ENCODE results near the gene MFSD11.

GRCh38 chr17:76688165-76688622, 49.7 kb upstream of the MFSD11 start:
- TF ChIP-seq CTCF (conservative IDR thresholded peaks at IDR 0.05) = no peak
- TF ChIP-seq ZFX (IDR thresholded peaks at IDR 0.05) = no peak
